ACHN (cell line): ENCODE results near the gene INPP1.
"Not testable (repeated sequence)": the region's sequence is repeated elsewhere in the genome, so short reads cannot be mapped to it uniquely, and the experiment has no call there.

ENCODE experiments used
- DNase-seq: peaks from one replicate; pipeline ENCODE4 v3.0.0-alpha.2; 2015
- in situ Hi-C: cut with HindIII; loops from 2 replicates; pipeline ENCODE4 v1.10.0; 2017; ENCODE audit warnings: low sequenced_read_pairs, low pct_ligation_motif_present, low pct_unique_long_range_greater_than_20kb

Gene INPP1

DNA sequence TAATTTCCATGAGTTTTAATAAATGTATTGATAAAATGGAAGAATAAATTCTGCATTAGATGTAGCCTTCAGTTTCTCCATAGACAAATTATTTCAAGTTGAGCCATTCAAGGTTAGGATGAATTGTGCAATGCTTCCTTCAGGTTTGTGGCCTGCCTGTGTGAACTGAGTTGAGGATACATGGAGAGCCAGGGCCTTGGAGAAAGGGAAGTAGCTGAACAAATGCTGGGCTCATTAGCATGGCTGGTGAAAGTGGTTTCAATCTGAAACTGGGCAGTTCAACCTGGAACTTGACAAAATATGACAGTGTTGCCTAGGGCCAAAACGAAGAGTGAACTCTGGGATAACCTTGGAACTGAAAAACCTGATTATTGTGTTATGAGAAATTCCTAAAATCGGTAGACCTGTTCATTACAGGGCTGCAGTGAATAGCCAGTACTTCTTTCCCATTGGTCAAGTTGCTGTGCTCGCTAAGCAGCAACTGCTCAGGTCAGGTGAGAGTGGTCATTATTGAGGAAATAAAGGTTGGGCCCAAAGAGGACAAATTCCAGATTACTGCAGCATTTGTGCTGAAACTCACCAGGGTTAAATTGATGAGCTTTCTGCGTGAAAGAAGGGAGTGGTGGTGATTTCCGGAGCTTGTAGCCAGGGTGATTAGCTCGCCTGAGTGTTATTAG lies 12.7 kb downstream of the INPP1 start:
- in situ Hi-C loops: no loop called here
- DNase-seq: no peak

DNA sequence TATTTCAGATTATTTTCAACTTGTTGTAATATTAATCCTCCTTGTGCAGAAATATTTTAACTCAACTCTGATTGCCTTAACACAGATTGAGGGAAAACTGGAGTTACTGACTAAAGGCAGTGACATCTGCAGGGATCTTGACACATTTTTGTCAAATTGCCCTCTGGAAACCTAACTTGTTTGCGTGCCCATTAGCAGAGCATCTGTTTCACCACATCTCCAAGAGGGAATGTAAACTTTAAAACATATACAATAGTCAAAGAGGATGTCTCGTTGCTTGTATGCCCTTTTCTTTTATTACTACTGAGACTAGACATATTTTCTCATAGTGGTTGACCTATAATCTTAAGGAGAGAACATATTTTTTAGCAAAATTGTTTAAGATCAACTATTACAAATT lies 14.2 kb downstream of the INPP1 start:
- in situ Hi-C loops: no loop called here
- no peak for DNase-seq

DNA sequence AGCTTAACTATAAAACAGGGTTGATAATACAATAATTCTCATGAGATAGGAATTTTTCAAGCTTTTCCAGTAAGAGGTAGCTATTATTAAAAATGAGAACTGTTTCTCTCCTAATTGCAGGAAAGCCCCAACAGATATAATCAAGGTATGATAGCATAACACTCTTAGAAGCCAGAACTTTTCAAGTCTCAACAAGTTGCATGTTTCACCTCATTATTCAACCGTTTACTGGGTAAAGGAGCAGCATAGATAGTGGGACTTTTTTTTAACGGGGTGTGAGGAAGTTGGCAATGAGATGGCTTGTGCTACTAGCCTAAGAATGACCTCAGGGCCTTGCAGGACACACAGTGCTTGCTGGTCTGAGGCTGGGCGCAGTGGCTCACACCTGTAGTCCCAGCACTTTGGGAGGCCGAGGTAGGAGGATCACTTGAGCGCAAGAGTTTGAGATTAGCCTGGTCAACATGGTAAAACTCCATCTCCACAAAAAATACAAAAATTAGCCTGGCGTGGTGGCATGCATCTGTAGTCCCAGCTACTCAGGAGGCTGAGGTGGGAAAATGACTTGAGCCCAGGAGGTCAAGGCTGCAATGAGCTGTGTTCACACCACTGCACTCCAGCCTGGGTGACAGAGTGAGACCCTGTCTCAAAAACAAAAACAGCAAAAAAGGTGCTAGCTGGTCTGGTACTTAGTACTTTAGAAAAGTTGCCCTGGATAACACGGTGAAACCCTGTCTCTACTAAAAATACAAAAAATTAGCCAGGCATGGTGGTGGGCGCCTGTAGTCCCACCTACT lies 15.5 kb downstream of the INPP1 start:
- in situ Hi-C loops, DNase-seq: not testable (repeated sequence)

DNA sequence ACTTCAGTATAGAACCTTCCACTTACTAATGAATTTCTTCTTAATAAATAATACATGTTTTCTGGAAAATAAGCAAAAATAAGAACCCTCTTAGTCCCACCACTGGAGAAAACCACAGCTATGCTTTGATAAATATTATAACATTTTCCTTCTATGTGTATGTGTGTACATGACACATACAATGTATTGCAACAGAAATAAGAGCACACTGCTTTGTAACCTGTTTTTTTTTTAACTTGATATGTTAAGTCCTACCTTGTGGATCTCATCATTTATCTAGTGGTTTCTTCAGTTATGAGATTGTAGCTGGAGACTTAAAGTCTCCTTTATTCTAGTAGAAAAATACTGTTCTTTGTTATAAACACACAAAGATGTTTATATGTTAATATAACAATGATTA lies 17.2 kb downstream of the INPP1 start:
- no peak for DNase-seq
- in situ Hi-C loops: no loop called here

DNA sequence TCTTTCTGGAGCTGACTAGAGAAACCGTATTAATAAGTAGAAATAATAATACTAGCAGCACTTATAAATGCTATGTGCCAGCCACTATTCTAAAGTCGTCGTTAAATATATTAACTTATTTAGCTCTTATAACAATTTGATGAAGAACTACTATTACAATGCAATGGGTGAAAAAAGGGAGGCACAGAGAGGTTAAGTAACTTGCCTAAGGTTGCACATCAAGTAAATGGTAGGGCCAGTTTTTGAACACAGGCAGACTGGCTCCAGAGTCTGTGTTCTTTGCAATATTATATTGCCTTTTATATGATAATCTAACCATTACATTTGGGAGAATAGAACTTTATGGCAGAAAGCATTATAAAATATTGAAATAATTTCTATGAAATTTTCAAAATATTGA lies 17.6 kb downstream of the INPP1 start:
- DNase-seq: no peak

DNA sequence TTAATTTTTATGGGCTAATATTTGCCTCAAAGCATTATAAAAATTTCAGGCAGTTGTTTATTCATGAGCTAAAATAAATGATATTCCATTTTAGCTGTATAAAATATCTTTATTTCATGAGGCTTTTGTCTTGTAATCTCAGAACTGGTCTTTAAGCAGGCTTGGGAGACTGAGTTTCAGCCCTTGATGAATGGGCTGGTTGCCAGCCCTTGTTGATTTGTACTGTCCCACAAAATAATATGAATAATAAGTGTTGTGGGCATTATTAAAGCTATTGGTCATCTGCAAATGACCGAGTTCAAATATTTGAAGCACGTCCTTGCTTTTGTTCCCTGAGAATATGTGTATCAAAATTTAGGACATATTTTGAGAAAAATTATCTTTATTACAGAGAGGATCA lies 18.2 kb downstream of the INPP1 start:
- in situ Hi-C loops: no loop called here
- no peak for DNase-seq

More for the DNA sequence above, 17.6 kb downstream of the INPP1 start:
- in situ Hi-C loops: no loop called here

DNA sequence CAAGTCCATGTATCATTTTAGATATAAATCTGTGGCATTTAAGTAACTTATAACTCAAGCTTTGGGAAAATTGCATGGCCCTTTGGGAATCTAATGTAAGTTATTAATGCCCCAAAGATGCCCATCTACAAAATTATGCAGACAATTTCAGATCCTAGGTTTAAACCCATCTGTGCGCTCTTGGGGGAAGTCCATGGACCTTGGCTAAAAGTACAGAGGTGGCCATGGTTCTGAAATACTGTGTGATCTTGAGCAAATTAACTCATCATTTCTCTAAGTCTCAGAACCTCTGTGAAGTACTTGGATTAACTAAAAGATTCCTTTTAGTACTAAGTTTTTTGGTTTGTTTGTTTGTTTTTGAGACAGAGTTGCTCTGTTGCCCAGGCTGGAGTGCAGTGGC lies 19.5 kb downstream of the INPP1 start:
- in situ Hi-C loops: no loop called here
- DNase-seq: no peak

DNA sequence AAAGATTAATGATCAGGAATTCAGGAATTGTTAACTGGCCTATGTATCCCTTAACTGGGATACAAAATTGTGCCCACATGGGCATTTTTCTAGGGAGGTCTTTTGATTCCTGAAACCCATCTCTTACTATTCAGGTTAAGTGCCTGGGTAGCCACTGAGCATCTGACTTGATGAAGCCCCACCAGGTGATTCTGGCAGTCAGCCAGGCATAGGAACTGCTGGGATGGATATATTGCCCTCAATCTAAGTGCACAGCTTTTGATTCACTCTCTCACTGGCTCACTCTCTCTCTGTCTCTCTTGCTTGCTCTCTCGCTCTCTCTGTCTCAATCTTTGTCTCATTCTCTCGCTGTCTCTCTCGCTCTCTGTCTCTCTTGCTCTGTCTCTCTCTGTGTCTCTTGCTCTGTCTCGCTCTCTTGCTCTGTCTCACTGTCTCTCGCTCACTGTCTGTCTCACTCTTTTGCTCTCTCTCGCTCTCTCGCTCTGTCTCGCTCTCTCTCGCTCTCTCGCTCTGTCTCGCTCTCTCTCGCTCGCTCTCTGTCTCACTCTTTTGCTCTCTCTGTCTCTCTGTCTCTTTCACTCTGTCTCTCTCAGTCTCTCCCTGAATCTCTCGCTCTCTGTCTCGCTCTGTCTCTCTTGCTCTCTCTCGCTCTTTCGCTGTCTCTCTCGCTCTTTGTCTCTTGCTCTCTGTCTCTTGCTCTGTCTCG lies 22.3 kb downstream of the INPP1 start:
- in situ Hi-C loops: no loop called here
- DNase-seq: no peak

DNA sequence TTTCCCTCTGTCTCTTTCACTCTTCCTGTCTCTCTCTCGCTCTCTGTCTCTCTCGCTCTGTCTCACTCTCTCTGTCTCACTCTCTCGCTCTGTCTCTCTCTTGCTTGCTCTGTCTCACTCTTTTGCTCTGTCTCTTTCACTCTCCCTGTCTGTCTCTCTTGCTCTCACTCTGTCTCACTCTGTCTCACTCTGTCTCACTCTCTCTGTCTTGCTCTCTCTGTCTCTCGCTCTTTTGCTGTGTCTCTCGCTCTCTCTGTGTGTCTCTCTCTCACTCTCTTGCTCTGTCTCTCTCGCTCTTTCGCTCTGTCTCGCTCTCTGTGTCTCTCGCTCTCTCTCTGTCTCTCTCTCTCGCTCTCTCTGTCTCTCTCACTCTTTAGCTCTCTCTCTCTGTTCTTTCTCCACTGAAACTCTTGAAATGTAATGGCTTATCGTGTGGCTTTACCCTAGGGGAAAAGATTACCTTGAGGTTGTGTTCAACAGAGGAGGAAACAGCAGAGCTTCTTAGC lies 22.9 kb downstream of the INPP1 start:
- in situ Hi-C loops: no loop called here
- no peak for DNase-seq

DNA sequence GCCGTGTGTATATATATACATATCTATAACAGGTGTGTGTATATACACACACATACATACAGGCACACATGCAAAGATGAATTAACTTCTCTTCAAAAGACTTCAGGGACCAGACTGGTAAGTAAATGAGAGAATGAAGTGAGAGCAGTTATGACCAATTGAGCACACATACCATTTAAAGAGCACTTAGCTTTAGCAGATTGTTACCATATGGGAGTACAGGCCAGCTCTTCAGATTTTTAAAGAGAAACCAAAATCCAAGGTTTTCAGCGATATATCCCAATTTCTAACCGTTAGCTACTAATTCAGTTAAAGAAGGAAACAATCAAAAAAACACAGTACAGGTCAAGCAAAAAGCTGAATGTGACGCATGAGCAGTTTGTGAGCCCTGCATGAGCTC lies 23.7 kb downstream of the INPP1 start:
- DNase-seq: no peak
- in situ Hi-C loops: no loop called here

DNA sequence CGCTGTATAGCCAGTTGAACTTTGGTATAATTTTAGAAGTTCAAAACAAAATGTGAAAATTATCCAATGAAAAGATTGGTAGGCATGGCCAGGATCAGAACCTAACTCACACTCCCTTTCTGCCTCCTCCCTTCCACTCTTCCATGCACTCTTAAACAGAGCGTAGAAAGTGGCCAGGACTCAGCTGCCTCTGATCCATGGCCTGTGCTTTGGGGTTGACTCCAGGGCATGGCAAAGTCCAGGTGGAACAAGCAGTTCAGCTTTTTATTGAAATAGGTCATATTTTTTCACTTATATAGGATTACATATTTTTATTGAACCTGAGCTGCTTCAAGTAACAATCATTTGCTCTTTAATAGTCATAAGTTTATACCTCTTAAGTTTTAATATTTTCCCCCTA lies 26.2 kb downstream of the INPP1 start:
- DNase-seq: no peak
- in situ Hi-C loops: no loop called here

DNA sequence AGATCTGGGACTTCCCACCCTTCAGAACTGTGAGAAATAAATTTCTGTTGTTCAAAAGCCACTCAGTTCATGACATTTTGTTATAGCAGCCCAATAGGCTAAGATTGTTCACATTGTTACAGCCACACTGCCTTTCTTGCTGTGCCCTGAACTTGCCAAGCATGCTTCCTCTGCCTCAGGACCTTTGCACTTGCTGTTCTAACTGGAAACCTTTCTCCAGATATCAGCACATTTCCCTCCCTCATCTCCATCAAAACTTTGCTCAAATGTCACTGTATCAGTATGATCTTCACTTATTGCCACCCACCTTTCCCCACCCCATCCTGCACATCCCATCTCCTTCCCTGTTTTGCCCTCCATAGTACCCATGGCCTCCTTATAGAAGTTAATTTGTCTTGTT lies 32.7 kb downstream of the INPP1 start:
- DNase-seq: no peak
- in situ Hi-C loops: no loop called here

DNA sequence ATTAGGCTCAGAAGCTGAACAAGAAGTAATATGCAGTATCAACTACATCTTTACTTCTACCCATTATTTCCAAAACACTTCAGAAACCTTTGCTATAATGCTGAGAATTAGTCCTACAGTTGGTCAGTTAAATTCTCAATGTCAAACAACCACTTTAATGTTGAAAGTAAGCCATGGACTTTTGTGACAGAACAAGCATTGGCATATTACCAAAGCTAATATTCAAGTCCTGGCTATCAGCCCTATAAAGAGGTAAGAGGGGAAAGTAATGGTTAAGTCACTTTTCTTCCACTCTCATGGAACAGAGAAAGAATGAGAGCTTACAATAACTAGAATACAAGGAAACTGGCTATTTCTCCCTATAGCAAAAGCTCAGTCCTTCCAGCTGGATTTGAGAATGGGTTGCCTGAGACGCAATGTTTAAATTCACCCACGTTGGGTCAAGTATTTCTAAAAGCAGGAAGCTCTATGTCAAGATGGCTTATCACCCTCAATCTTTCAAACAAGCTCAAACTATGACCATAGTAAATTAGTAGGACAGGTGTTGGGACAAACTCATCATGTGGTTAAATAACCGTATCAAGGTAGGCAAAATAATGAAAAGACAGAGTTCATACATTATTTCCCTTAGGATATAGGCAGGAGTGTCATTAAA lies 33.3 kb downstream of the INPP1 start:
- in situ Hi-C loops: no loop called here
- DNase-seq: no peak

DNA sequence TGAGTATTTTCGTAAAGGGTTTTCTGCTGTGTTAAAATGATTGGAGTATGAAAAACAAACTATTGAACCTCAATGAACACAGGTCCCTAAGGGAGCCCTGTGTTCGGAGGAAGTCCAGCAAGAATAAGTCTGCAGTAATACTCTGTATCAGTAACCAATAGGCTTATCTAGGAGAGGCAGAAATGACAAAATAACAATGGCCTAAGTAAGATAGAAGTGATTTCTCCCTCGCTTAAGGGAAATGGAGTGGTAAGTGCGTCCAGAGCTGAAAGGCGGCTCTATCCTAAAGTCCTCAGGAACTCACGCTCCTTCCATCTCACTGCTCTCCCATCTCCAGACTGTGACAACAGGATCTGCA lies 35.5 kb downstream of the INPP1 start:
- DNase-seq: no peak
- in situ Hi-C loops: no loop called here

DNA sequence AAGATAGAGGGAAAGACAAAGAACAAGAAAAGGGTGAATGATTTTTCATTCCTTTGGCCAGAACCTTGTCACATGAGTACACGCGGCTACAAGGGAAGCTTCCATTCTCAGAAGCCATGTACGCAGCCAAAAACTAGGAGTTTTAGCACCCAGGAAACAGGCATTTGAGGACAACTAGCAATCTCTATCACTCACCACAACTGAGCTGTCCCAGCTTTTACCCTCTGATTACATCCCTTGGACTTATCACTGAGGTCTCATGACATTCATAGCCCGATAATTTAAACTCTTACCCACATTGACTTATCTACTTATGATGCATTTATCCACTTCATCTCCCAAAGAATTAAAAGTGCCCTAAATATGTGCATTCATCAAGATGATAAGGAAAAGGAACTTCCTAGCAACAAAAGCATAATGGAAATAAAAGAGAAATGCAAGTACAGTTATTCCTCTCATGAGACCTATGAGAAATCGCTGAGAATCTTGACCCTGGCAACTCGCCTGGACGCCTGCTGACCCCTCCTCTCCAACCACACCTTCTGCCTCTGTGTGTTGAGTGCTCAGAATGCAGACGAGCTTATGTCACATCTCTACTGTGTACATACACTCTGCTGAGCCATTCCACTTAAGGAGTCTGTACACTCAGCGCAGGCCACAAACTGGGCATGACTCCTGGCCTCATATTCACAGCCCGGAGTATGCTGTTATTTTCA lies 36.0 kb downstream of the INPP1 start:
- no peak for DNase-seq

DNA sequence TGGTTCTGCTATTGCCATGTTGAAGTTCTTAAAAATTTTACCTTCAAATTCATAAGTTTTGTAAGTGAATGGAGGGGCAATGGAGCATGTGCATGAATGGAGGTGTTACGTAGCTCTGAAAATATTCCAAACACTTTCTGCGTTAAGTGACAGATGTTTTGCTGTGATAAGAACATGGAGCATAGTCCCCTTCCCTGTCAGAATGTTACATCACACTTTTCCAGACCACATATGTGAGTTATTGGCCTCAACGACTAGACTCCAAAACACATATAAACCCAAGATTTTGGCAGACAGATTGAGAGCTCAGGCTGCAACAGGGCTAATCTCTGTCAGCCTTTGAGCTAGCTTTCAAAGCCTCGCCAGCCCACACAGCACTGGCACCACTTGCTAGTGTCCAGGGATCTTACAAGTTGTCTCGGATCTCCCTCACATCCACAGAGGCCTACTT lies 37.6 kb downstream of the INPP1 start:
- in situ Hi-C loops: no loop called here

More for the DNA sequence above, 36.0 kb downstream of the INPP1 start:
- in situ Hi-C loops: no loop called here

DNA sequence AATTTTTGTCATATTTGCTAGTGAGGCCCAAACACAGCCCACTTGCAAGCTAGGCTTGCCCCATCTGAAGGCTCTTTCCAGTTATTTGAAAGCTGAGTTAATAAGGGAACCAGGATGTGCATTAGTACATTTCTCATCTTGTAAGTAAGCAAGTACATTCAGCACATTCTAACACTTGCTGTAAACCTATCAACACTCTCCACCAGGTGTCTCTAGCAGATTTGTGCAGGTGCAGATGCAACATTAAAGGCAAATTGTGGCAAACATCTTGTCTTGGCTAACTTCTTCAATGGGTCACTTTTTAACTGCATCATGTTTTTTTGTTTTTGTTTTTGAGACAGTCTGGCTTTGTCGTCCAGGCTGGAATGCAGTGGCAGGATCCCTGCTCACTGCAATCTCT lies 39.5 kb downstream of the INPP1 start:
- peak; percentile 68 for DNase-seq

More for the DNA sequence above, 37.6 kb downstream of the INPP1 start:
- no peak for DNase-seq

DNA sequence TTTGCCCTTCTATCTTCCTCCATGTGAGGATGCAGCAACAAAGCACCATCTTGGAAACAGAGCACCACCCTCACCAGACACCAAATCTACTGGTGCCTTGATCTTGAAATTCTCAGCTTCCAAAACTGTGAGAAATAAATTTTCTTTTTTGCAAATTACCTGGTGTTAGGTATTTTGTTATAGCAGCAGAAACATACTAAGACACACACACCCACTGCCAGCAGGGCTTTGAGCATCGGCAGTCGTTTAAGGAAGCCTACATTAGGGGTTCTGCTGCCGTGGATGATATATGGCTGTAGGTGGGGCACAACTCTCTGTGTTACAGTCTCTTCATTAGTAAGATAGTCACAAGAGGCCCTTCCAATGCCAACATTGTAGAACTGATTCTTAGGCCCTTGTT lies 44.0 kb downstream of the INPP1 start:
- in situ Hi-C loops: no loop called here
- no peak for DNase-seq

More for the DNA sequence above, 39.5 kb downstream of the INPP1 start:
- in situ Hi-C loops: no loop called here
